Activated CD4-positive, CD25-positive, alpha-beta regulatory T cell treated with anti-CD3 and anti-CD28 coated beads, Interleukin-2, amount 50 U/mL, for 16 hours (primary cell): ENCODE measurements around the gene GAA.
"Not testable (repeated sequence)": the region's sequence is repeated elsewhere in the genome, so short reads cannot be mapped to it uniquely, and the experiment has no call there.

ENCODE experiments used
- DNase-seq: peaks from one replicate; pipeline ENCODE4 v3.0.0-alpha.2; 2020; ENCODE audit warnings: low read depth, low spot score

GAA gene

DNA sequence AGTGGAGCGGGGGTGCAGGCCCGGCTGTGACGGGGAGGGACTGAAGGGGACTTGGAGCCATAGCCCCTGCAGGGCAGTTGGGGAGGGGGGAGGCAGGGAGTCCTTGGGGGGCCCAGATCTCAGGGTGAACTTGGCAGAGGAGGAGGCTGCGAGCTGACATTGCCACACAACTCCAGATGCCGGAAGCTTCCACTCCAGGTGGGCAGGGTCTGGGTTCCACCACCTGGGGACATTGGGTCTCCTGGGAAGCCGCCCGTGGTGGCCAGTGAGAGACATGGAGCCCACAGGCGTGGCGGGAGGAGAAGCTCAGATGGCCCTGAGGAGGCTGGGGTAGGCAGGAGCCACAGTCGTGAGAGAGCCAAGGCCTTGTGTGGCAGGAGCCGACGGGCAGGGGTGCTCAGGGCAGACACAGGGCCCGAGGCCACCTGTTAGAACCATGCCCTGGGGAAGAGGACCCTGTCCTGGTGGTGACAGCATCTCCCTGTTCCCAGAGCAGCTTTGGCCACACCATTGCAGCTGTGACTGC, 18.2 kb upstream of the GAA start:
- no peak for DNase-seq

DNA sequence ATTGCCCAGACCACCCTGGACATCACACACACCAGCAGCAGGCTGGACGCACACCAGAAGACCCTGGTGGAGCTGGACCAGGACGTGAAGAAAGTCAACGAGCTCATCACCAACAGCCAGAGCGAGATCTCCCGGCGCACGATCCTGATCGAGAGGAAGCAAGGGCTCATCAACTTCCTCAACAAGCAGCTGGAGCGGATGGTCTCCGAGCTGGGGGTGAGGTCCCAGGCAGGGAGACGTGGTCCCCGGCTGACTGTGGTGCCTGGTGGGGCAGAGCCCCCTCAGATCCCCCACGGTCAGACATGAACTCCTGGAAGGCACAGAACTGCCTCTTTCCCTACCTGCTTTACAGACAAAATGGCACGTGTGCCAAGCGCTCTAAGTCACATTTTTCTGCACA, 16.6 kb upstream of the GAA start:
- no peak for DNase-seq

- no peak for DNase-seq
Observed at GRCh38 chr17:80086081-80086480, 15.3 kb upstream of the GAA start.

- no peak for DNase-seq
Observed at GRCh38 chr17:80086616-80087015, 14.8 kb upstream of the GAA start.

DNA sequence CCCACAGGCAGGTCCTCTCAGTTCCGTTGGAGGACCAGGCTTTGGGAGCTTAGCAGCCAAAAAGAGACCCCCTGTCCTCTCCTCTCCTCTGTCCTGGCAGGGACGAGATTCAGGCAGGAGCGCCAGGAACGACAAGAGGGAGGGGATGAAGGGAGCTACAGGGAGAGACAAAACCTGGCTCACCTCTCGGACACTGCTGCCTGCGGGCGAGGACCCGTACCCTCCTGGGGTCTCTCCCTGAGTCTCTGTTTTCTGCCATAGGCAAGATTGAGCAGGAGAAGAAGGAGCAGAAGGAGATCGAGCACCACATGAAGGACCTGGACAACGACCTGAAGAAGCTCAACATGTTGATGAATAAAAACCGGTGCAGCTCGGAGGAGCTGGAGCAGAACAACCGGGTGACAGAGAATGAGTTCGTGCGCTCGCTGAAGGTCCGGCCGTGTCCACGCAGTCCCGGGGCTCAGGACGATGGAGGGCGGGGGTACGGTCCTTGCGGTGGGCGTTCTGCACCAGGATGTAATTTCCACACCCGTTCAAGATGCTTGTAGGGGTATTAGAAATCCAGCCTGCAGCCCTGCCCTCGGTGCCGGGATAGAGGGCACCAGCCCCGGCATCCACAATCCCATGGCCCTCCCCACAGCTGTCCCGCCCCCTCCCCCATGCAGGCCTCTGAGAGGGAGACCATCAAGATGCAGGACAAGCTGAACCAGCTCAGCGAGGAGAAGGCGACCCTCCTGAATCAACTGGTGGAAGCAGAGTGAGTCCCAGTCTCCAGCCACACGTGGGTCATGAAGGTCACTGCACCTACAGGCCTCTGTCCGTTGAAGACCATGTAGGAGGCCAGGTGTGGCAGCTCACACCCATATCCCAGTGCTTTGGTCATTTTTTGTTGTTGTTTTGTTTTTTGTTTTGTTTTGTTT, 13.8 kb upstream of the GAA start:
- no peak for DNase-seq

DNA sequence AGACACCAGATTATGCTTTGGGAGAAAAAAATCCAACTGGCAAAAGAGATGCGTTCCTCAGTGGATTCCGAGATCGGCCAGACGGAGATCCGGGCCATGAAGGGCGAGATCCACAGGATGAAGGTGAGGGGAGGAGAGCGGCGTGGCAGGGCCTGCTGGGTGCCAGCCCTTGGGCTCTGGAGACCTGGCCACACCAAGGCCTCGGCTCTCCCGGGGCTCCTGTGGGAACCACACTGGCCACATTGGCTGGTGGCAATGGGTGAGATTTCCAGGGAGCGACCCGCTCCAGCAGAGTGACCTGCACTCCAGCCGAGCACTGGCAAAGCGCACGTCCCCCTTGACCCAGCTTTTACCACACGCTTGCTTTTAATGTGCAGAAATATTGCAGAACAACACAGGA, 11.6 kb upstream of the GAA start:
- no peak for DNase-seq

DNA sequence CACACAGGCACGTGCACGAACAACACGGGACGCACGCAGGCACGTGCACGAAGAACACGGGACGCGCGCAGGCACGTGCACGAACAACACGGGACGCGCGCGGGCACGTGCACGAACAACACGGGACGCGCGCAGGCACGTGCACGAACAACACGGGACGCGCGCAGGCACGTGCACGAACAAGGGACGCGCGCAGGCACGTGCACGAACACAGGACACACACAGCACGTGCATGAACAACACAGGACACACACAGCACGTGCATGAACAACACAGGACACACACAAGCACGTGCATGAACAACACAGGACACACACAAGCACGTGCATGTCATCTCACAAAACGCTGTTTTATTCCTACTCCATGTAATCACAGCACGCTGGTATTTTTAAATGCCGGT, 11.2 kb upstream of the GAA start:
- not testable (repeated sequence) for DNase-seq

DNA sequence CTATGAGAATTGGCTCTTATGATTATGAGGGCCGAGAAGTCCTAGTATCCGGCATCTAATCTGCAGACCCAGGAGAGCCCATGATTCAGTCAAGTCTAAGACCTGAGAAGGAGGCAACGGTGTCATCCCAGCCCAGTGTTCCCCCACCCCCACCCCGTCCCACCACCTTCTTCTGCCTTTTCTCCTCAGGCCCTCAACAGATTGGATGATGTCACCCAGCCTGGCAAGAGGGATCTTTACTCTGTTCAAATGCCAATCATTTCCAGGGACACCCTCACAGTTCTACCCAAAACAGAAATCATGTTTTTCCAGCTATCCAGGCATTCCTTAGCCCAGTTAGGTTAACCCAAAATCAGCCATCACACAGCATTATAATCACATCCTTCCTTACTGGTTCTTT, 10.0 kb upstream of the GAA start:
- DNase-seq = no peak

DNA sequence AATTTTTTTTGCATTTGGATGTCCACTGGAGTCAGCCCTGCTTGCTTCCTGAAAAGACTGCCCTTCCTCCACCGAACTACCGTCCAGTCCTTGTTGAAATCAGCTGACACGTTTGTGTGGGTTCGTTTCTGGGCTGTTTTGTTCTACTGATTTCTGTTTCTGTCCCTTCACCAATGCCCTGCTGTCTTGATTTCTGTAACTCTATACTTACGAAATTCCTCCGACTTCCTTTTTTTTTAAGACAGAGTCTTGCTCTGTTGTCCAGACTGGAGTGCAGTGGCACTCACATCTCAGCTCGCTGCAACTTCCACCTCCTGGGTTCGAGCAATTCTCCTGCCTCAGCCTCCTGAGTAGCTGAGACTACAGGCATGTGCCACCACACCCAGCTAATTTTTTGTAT, 8.4 kb upstream of the GAA start:
- no peak for DNase-seq

DNA sequence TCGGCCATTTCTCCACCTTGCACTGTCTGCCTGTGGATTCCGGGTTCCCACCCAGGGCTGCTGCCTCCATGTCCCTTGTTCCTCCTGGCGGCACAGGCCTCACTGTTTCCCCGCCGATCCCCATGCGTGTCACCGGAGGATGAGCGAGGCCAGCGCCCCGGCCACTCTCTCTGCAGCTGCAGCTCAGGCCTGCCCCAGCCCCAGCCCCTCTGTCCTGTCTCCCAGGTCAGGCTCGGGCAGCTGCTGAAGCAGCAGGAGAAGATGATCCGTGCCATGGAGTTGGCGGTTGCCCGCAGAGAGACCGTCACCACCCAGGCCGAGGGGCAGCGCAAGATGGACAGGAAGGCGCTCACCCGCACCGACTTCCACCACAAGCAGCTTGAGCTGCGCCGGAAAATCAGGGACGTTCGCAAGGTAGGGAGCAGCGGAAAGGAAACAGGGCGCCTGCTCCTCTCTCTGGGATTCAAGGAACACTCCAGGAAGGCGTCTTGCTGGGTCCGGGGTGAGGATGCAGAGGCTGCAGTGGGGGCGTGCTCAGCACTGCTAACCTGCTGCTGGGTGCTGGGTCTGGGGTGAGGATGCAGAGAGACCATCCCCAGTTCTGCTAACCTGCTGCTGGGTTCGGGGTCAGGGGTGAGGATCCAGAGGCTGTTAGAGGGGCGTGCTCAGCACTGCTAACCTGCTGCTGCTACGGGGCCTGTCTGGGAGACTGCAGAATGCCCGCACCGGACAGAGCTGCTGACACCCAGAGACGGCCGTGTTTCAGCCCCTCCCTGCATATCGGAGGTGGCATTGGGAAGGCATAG, 6.1 kb upstream of the GAA start:
- no peak for DNase-seq

- DNase-seq = no peak
Observed at GRCh38 chr17:80095844-80096475, 5.4 kb upstream of the GAA start.

DNA sequence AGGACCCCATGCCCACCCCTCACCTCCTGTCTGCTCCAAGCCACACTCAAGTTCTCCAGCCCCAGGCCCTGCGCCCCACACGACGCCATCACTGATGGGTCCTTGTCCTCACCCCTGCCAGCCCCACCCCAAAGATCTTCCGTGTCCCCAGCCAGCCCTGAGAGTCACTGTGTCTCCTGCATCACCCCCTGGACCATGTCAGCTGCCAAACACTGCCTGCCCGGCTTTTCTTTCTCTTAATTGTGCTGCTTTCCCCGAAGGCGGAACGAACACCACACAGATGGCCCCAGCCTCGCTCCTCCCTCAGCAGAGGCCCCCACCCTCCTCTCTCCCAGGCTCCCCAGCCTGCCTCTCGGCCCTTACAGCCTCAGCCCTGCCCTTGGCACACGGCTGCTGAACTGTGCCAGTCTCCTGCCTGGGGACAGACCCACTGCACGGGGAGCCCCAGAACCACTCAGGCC, 4.8 kb upstream of the GAA start:
- DNase-seq = no peak

DNA sequence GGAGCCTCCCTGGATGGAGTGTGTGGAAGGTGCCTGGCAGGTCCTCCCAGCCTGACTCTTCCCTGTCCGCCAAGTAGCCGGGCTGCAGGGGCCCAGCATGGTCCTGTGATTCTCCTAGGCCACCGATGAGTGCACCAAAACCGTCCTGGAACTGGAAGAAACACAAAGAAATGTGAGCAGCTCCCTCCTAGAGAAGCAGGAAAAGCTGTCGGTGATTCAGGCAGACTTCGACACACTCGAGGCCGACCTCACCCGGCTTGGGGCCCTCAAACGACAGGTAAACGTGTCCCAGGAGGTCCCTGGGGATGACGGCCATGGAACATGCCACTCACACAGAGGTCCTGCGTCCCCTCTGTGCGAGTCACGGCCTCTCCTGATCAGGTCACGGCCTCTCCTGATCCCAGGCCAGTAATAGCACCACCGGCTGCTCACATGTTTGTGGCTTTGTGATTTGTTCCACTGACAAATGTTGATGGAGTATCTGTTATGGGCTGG, 4.2 kb upstream of the GAA start:
- no peak for DNase-seq

GRCh38 chr17:80097844-80098691, 3.3 kb upstream of the GAA start:
- no peak for DNase-seq

DNA sequence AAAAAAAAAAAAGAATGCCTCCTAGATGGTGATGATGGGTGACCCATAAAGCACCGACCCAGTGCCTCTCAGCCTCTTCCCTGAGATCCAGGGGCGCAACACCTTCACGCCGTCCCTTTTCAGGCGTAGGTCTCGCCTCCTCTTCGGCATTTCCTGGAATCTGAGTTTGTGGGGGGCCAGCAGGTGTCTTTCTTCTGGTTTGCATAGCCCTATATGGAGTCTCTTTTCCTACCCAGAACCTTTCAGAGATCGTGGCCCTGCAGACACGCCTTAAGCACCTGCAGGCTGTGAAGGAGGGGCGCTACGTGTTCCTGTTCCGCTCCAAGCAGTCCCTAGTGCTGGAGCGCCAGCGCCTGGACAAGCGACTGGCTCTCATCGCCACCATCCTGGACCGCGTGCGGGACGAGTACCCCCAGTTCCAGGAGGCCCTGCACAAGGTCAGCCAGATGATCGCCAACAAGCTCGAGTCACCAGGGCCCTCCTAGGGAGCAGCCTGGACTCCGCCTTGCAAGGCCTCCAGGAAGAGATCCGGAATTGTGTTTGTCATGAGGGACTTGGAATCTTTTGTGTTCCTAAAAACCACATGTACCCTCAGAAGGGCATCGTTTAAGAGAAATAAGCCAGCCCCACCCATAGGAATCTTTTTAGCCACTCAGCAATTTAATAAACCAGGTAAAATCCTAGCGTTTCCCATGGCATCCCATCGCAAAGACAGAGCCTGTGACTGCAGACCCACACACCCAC, 1.9 kb upstream of the GAA start:
- DNase-seq = no peak

- DNase-seq = no peak
Observed at GRCh38 chr17:80100035-80100323, 1.4 kb upstream of the GAA start.

DNA sequence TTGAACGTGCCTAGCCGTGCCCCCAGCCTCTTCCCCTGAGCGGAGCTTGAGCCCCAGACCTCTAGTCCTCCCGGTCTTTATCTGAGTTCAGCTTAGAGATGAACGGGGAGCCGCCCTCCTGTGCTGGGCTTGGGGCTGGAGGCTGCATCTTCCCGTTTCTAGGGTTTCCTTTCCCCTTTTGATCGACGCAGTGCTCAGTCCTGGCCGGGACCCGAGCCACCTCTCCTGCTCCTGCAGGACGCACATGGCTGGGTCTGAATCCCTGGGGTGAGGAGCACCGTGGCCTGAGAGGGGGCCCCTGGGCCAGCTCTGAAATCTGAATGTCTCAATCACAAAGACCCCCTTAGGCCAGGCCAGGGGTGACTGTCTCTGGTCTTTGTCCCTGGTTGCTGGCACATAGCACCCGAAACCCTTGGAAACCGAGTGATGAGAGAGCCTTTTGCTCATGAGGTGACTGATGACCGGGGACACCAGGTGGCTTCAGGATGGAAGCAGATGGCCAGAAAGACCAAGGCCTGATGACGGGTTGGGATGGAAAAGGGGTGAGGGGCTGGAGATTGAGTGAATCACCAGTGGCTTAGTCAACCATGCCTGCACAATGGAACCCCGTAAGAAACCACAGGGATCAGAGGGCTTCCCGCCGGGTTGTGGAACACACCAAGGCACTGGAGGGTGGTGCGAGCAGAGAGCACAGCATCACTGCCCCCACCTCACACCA, 724 bp downstream of the GAA start:
- no peak for DNase-seq

DNA sequence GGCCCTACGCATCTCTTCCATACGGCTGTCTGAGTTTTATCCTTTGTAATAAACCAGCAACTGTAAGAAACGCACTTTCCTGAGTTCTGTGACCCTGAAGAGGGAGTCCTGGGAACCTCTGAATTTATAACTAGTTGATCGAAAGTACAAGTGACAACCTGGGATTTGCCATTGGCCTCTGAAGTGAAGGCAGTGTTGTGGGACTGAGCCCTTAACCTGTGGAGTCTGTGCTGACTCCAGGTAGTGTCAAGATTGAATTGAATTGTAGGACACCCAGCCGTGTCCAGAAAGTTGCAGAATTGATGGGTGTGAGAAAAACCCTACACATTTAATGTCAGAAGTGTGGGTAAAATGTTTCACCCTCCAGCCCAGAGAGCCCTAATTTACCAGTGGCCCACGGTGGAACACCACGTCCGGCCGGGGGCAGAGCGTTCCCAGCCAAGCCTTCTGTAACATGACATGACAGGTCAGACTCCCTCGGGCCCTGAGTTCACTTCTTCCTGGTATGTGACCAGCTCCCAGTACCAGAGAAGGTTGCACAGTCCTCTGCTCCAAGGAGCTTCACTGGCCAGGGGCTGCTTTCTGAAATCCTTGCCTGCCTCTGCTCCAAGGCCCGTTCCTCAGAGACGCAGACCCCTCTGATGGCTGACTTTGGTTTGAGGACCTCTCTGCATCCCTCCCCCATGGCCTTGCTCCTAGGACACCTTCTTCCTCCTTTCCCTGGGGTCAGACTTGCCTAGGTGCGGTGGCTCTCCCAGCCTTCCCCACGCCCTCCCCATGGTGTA, 1.5 kb downstream of the GAA start:
- no peak for DNase-seq
